GM19099 (cell line): ENCODE data around the gene NPC1L1.
A peak's percentile ranks its signal among the peaks of the same experiment; 100 is the strongest.

Experiments used
- POLR2A ChIP-seq: IDR thresholded peaks from 3 replicates; pipeline ENCODE4 v1.6.1; 2011; ENCODE audit warnings: low read depth; ENCODE audit not compliant: insufficient read length; ENCODE audit errors: extremely low read depth

NPC1L1 gene

GRCh38 chr7:44541028-44541869 lies at the start of gene NPC1L1:
NPC1L1 (minus strand) TSS chr7:44541330; CDS start chr7:44541259, 71 bp downstream.
- TF ChIP-seq POLR2A, result no peak

GRCh38 chr7:44590910-44591309 lies 49.8 kb upstream of the NPC1L1 start:
- no peak for TF ChIP-seq POLR2A

- no peak for TF ChIP-seq POLR2A
Observed at GRCh38 chr7:44587843-44588711, 46.9 kb upstream of the NPC1L1 start.

- TF ChIP-seq POLR2A, result no peak
Observed at GRCh38 chr7:44583146-44583865, 42.2 kb upstream of the NPC1L1 start.

GRCh38 chr7:44581879-44582603 lies 40.9 kb upstream of the NPC1L1 start, which contains the start of gene TMED4:
TMED4 (minus strand) TSS chr7:44582231; CDS start chr7:44582206, 25 bp downstream.
- TF ChIP-seq POLR2A, result peak; percentile 95

DNA sequence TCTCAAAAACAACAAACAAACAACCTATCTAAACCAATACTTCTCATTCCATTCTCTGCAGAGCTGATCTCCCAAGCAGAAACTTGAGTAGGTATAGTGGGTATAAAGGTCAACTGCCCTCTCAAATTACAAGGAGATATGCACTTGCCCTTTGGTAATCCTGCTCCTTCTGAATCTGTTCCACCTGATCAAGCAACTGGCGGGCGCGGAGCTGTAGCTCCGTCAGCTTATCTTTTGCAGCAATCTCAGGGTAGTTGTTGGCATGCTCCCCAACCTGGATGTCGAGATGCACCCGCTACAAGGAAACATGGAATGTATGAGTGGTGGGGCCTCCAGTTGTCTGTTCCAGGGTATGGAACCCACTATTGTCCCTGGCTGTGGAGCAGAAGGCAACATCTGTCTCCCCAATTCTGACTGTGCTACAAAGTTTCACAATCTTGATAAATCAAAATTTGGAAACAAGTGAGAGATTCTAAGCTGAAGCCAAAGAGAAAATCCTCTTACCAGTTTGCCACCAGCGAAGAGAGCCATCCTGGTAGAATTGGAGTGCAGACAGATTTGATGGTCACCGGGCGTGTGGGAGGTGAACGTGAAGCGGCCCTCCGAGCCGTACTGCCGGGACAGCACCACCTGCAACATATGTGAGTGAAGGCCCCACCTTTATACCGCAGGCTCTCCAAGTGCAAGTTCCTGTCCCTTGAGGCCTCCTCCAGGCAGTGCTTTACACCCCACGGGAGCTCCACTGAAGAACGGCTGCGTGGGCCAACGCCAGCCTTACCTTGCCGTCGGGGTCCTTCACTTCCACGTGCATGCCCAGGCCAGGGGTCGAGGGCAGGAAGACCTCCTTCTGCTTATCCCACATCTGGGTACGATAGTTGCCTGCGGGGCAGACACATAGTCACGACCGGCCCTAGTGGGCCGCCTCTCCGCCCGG lies 40.1 kb upstream of the NPC1L1 start:
- TF ChIP-seq POLR2A, result no peak

GRCh38 chr7:44576228-44576627 lies 35.1 kb upstream of the NPC1L1 start:
- no peak for TF ChIP-seq POLR2A

DNA sequence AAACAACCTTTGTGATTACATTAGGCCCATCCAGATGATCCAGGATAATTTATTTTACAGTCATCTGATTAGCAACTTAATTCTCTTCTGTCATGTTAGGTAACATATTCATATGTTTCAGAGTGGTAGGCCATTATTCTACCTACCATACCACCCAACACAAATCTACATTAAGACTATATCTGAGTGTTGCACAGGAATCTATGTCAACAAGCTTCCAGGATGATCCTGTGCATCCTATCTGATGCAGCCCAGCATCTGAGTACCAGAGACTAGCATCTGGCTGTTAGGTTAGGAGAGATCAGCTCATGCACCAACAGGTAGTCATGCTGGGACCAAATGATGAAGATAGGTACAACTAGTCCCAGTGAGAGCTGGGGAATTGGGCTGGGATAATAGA lies 33.9 kb upstream of the NPC1L1 start:
- no peak for TF ChIP-seq POLR2A

- TF ChIP-seq POLR2A, result no peak
Observed at GRCh38 chr7:44574287-44574872, 33.2 kb upstream of the NPC1L1 start.

DNA sequence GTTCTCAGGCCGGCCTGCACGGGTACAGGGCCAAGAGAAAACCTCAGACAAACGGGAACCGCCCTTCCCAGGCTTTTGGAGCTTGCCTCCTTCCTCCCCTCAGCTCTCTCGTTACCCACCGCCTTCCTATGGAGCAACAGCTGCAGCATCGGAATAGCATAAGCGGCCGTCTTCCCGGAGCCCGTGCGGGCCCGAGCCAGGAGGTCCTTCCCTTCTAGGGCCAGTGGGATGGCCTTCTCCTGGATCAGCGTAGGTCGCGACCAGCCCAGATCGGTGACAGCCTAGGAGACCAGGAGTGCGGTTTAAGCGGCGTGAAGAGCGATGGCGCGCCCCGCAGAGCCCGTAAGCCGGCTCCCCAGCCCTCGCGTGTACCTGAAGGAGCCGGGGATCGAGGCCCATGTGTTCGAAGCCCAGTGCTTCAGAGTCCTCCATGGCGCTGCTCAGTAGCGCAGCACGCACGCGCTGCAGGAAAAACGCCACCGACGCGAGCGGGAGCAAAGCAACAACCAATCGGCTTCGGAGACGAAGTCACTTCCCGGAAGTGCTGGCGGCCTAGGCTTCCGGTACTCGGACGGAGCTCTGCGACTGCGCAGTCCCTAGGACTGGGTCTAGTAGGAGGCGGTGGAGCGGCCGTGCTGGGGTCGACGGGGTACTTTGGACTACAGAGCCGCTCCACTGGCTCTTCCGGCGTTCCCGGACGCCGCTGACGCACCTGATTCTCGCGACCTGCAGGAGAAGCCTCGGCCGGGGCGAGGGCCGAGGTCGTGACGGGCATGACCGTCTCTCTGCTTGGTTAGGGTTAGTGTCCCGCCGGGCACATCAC lies 32.5 kb upstream of the NPC1L1 start, which contains the start of gene DDX56:
Gene DDX56 (minus strand): TSS at position 445 of the 823 bp plus-strand sequence. CDS start 13 bp downstream, at position 432.
- peak; percentile 99 for TF ChIP-seq POLR2A

DNA sequence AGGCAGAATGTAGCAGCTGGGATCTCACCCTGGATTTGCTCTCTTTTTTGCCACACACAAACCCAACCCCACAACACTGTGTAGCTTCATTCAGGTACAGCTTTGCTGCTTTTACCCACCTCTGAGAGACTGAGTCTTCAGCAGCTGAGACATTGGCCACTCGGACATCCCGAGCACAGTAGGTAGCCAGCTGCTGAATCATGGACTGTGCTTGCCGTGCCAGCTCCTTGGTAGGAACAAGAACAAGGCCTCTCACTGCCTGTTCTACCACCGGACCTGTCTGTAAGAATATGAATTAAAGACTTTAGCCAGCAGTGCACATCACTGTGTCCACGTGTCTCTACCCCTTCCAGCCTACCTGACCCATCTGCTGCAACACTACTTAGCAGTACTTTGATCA lies 31.6 kb upstream of the NPC1L1 start:
- TF ChIP-seq POLR2A, result no peak

DNA sequence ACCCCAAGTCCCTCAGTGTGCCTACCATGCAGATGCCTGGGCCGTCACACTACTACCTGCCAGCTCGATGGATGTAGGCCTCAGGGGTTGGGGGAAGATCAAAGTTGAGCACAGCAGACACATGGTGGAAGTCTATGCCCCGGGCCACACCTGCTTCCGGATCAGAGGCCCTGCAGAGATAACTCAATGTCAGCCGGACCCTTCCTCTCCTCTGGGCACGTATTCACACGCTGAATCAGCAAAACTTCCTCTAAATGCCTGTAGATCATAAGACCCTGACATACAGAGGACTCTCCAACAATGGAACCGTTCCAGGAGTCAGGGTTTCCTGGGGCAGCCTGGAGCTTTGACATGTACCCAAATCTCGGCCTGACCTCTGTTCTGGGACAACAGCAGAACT lies 28.8 kb upstream of the NPC1L1 start:
- no peak for TF ChIP-seq POLR2A
